GM19397 (cell line): ENCODE measurements around the gene ZNF473.
"Not testable (repeated sequence)": the region's sequence is repeated elsewhere in the genome, so short reads cannot be mapped to it uniquely, and the experiment has no call there.

Experiments
- ATAC-seq: cut with Tn5 transposase; IDR thresholded peaks from one replicate; pipeline ENCODE4 v1.9.1; 2021; ENCODE audit warnings: mild to moderate bottlenecking, moderate library complexity; ENCODE audit not compliant: unreplicated experiment

Gene ZNF473

GRCh38 chr19:50047671-50048070 lies 21.9 kb downstream of the ZNF473 start:
- ATAC-seq, result no peak

DNA sequence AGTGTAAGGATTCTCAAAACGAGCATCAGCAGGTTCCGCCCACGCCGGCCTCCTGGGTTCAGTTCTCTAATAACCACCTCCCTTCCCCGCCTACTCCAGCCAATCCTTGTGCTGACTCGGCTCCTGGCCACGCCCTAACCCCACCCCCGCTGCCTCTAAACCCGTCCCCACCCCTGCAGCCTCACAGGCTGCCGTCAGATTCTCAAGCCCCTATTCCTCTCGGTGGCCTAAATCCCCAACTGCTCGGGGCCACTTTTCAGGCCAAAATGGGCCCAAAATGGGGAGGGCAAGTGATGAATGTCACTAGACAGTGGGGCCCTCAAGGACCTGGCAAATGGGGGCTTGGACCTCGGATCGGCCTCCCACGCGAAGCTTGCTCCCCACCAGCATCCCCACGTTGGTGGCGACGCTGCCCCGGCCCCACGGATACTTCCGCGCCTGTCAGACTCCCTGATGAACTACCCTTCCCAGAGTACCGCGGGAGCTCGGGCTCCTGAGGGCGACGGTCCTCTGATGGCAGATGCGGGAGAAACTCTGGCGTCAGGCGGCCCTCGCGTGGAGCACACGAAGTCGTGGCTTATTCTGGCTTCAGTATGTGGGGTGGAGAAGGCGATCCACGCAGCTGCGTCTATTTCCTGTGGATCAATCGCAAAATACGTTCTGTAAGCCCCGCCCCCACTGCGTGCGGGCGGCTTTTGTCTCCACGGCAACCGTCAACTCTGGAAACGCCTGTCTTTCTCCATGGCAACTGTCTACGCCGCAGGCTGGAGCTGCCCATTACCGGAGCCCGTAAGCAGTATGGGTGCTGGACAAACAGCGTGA lies 24.8 kb downstream of the ZNF473 start:
- no peak for ATAC-seq

- not testable (repeated sequence) for ATAC-seq
Measured at GRCh38 chr19:50051228-50051895, 25.6 kb downstream of the ZNF473 start.

GRCh38 chr19:50051964-50052363 lies 26.2 kb downstream of the ZNF473 start:
- ATAC-seq, result no peak

DNA sequence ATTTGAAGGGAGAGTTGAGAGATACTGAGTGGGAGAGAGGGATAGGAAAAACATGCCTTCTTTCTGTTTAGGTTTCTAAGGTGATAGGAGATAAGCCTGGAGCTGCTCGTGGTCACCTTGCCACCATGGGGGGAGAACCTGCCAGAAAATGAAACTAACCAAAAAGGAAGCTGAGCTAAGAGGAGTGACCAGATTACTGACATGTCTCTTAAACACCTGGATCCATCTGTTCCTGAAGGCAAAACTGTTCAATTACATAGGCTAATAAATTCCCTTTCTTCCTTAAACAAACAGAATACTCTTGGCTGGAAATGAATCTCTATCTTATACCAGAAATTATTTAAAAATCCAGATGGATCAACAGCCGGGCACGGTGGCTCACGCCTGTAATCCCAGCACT lies 27.3 kb downstream of the ZNF473 start:
- no peak for ATAC-seq

DNA sequence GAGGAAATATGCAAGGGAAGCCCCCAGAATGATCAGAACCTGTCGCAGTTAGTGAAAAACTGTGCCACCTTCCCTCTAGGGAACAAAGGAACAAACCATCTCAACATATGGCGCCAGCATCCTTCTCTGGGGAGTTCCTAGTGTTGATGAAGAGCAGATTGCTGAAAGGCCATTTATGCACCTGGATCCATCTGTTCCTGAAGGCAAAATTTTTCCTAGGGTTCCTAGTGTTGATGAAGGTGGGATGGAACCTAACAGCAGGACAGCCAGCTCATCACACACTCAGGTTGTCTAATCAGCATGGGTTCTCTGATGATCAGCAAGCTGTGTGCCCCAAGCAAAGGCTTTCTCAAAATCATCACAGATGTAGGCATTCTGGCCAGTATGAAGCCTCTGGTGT lies 32.6 kb downstream of the ZNF473 start:
- ATAC-seq, result no peak

DNA sequence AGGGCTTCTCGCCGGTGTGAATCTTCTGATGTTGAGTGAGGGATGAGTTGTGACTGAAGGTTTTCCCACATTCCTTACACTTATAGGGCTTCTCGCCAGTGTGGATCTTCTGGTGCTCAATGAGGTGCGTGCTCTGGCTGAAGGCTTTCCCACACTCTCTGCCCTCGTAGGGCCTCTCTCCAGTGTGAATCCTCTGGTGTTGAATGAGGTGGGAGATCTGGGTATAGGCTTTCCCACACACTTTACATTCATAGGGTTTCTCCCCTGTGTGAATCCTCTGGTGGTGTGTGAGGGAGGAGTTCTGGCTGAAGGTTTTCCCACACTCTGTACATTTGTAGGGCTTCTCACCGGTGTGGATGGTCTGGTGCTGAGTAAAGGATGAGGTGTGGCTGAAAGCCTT lies 33.2 kb downstream of the ZNF473 start:
- ATAC-seq, result no peak

DNA sequence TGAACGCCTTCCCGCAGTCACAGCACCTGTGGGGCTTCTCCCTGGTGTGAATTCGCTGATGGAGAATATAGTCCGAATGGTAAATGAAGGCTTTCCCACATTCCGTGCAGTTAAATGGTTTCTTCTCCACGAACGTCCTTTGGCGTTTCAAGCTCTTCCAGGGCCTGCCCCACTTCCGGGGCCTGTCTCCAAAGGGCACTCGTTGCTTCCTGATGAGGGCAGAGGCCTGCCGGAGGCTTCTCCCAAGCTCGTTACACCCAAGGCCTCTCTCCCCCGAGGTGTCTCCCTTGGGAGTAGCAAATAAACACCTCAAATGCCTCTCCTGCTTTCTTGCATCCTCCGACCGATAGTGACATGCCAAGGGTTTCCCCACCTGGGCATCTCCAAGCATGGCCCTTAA lies 34.3 kb downstream of the ZNF473 start:
- no peak for ATAC-seq

DNA sequence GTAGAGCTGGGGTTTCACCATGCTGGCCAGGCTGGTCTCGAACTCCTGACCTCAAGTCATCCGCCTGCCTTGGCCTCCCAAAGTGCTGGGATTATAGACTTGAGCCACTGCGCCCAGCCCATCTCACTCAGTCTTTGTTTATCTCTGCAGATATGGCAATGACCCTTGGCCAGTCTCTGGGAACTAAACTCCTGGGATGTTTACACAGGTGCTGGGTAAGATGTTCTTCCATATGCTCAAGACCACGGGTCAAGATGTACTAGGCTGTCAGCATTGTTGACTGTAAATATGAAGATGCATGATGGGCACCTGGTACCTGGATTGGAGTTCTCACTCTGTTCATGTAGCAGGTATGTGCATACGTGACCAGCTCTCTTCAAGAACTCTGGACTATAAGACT lies 35.8 kb downstream of the ZNF473 start:
- ATAC-seq, result no peak

DNA sequence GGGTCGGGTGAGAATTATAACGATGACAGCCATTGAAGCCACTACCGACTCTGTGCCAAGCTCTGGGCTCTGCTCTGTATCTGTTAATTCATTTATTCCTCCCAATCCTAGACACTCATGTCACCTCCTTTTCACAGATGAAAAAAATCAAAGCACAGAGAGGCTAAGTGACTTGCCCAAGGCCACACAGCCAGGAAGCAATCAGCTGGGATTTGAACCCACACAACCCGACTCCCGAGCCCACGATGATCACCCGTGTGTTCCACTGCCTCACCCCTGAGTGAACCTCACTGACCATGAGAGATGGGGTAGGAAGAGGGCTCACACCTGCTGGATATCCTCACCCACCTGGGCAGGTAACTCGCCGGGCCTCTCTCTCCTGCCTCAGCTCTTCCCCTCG lies 40.1 kb downstream of the ZNF473 start:
- ATAC-seq, result no peak

DNA sequence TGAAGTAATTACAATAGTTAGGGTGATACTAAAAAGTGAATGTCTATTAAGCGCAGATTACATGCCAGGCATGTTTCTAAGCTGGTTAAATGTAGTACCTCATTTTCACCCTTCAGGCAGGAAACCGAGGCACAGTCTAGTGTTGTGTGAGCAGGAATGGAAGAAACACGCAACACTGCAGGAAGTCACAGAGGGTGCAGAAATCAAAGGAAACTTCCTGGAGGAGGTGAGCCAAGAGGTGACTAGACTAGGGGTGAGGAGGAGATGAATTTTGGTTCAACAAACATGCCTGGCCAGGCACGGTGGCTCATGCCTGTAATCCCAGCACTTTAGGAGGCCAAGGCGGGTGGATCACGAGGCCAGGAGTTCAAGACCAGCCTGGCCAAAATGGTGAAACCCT lies 41.8 kb downstream of the ZNF473 start:
- ATAC-seq, result no peak

GRCh38 chr19:50068382-50068781 lies 42.6 kb downstream of the ZNF473 start:
- not testable (repeated sequence) for ATAC-seq

DNA sequence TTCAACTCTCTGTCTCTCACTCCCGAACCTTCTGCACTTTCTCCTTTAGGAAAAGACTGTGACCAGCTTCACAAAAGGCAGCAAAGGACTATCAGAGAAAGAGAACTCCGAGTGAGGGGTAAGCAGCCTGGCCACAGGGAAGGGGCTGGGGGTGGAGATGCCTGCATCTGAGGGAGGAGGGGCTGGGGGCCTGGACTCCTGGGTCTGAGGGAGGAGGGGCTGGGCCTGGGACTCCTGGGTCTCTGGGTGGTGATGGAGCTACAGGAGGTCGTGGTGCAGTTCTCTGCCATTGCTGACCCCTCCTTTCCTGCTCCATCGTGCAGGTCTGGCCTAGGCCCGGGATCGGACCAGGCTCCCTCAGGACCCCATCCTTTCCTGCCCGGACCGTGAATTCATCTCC lies 49.3 kb downstream of the ZNF473 start:
- ATAC-seq, result not testable (repeated sequence)

GRCh38 chr19:50075644-50076372 lies 50.0 kb downstream of the ZNF473 start:
- not testable (repeated sequence) for ATAC-seq

DNA sequence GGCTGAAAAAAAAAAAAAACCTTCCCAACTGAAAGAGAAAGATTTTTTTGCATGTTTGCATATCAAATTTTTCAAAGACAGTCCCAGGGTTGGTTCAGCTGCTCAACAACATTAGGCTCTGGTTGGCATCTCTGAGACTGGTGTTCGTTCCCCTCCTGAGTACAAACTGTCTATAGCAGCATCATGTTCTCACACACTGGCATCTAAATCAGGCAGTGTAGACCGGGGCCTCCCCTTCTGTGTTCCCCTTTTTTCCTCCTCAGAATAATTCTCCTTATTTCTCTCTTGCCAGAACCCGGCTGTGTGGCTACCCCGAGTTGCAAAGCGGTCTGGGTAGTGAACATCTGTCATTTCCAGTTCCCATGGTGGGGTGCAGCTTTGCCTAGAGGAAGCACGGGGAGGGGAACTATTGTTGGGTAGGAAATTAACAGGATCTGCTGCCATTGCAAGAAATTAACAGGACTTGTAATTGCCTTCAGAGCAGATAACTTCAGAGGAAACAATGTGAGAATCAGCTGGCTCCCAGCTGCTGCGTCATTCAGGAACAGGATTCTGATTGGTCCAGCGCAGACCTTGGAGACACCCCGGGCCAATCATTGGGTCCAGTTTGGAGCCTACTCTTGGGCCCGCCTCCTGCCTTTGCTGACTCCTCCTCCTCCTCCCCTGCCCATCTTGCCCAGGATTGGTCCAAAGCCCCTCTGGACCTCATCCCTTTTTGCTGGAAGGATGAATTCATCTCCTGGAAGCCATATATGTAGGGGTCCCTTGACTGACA lies 51.0 kb downstream of the ZNF473 start:
- not testable (repeated sequence) for ATAC-seq

- ATAC-seq, result not testable (repeated sequence)
Measured at GRCh38 chr19:50079014-50079413, 53.2 kb downstream of the ZNF473 start.

DNA sequence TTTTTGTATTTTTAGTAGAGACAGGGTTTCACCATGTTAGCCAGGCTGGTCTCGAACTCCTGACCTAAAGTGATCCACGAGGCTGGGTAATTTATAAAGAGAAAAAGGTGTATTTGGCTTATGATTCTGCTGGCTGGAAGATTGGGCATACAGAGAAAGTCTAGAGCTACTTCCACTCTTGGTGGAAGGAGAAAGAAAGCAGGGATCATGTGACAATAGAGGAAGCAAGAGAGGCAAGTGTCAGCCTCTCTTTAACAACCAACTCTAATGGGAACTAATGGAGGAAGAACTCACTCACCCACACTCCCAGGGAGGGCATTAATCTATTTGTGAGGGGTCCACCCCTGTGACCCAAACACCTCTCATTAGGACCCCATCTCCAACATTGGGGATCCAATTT lies 58.6 kb downstream of the ZNF473 start:
- ATAC-seq, result not testable (repeated sequence)

- ATAC-seq, result not testable (repeated sequence)
Measured at GRCh38 chr19:50087153-50087552, 61.3 kb downstream of the ZNF473 start.

DNA sequence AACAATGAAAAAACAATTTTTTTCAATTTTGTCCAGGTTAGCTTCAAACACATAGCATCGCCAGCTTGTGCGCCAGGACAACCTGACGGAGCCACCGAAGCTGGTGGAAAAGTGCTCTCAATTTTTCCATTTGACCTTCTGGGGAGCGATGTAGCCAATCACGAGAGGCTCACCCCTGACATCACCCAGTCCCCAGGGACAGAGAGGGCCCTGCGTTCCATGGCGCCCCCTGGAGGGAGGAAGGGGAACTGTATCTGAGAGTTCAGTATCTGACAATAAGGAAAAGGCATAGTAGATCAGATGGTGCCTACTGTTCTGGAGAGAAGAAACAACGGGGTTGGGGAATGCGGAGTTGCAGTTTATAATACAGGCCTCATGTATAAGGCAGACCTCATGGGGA lies 64.9 kb downstream of the ZNF473 start:
- ATAC-seq, result not testable (repeated sequence)

DNA sequence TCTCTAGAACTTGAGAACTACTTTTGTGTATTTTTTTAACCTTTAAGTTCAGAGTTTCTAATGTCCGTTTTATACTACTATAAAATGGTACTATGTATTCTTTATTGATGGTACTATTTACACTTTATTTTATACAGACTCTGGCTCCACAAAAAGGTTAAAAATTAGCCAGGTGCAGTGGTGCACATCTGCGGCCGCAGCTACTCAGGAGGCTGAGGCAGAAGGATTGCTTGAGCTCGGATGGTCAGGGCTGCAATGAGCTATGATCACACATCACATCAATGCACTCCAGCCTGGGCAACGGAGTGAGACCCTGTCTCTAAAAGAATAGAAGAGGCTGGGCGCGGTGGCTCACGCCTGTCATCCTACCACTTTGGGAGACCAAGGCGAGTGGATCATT lies 66.0 kb downstream of the ZNF473 start:
- not testable (repeated sequence) for ATAC-seq

DNA sequence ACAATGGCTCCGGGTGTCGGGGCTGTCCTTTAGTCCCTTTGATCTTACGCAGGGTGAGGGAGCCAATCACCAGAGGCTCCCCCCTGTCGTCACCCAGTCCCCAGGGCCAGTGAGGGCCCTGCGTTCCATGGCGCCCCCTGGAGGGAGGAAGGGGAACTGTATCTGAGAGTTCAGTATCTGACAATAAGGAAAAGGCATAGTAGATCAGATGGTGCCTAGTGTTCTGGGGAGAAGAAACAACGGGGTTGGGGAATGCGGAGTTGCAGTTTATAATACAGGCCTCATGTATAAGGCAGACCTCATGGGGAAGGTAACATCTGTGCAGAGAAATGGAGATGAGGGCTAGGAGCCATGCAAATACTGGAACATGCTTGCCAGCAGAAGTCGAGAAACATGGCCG lies 66.8 kb downstream of the ZNF473 start:
- not testable (repeated sequence) for ATAC-seq
